HG03175 (cell line): ENCODE results near the gene LAMTOR2.
"Not testable (repeated sequence)": the region's sequence is repeated elsewhere in the genome, so short reads cannot be mapped to it uniquely, and the experiment has no call there.

Experiments used
- ATAC-seq: cut with Tn5 transposase; IDR thresholded peaks from one replicate; pipeline ENCODE4 v1.9.1; 2021; ENCODE audit warnings: mild to moderate bottlenecking, moderate library complexity; ENCODE audit not compliant: unreplicated experiment

Gene LAMTOR2

GRCh38 chr1:156054500-156055280 is at the start of gene LAMTOR2:
Gene LAMTOR2 (plus strand): TSS chr1:156054782. CDS start chr1:156054890, 108 bp downstream.
- ATAC-seq, result peak; percentile 79

GRCh38 chr1:156004843-156005584 is 49.6 kb upstream of the LAMTOR2 start:
- no peak for ATAC-seq

- ATAC-seq, result no peak
Measured at GRCh38 chr1:156006666-156007376, 47.8 kb upstream of the LAMTOR2 start.

- no peak for ATAC-seq
Measured at GRCh38 chr1:156009404-156009803, 45.2 kb upstream of the LAMTOR2 start.

- ATAC-seq, result peak; percentile 79
Measured at GRCh38 chr1:156012051-156012817, 42.3 kb upstream of the LAMTOR2 start.

- no peak for ATAC-seq
Measured at GRCh38 chr1:156014829-156015228, 39.8 kb upstream of the LAMTOR2 start.

- ATAC-seq, result no peak
Measured at GRCh38 chr1:156019946-156020292, 34.7 kb upstream of the LAMTOR2 start.

GRCh38 chr1:156020293-156021092 is 34.1 kb upstream of the LAMTOR2 start, which contains the start of gene SSR2:
Gene SSR2 (minus strand): TSS chr1:156020951. CDS start chr1:156020167, 784 bp downstream.
- ATAC-seq, result peak; percentile 96

- ATAC-seq, result no peak
Measured at GRCh38 chr1:156021093-156021428, 33.5 kb upstream of the LAMTOR2 start.

GRCh38 chr1:156021954-156022353 is 32.6 kb upstream of the LAMTOR2 start:
- ATAC-seq, result no peak

- ATAC-seq, result no peak
Measured at GRCh38 chr1:156024801-156025200, 29.8 kb upstream of the LAMTOR2 start.

- no peak for ATAC-seq
Measured at GRCh38 chr1:156025876-156026275, 28.7 kb upstream of the LAMTOR2 start.

- ATAC-seq, result no peak
Measured at GRCh38 chr1:156026588-156026987, 28.0 kb upstream of the LAMTOR2 start.

- ATAC-seq, result no peak
Measured at GRCh38 chr1:156033011-156033410, 21.6 kb upstream of the LAMTOR2 start.

- not testable (repeated sequence) for ATAC-seq
Measured at GRCh38 chr1:156034991-156035390, 19.6 kb upstream of the LAMTOR2 start.

- ATAC-seq, result no peak
Measured at GRCh38 chr1:156042828-156043227, 11.8 kb upstream of the LAMTOR2 start.

- ATAC-seq, result no peak
Measured at GRCh38 chr1:156045076-156045475, 9.5 kb upstream of the LAMTOR2 start.

- ATAC-seq, result no peak
Measured at GRCh38 chr1:156048663-156049258, 5.8 kb upstream of the LAMTOR2 start.

GRCh38 chr1:156050376-156050775 is 4.2 kb upstream of the LAMTOR2 start:
- no peak for ATAC-seq
